Mesendoderm (in vitro differentiated cells): ENCODE data around the gene C20orf96.

Source experiments
- DNase-seq: peaks from one replicate; pipeline ENCODE4 v3.0.0; 2013
- H2AK5ac ChIP-seq: 2 replicates; pipeline ENCODE4 v1.6.1; 2013; ENCODE audit warnings: low read length, inconsistent platforms
- H2BK120ac ChIP-seq: 2 replicates; pipeline ENCODE4 v1.6.1; 2013; ENCODE audit warnings: low read depth, mild to moderate bottlenecking, low read length, moderate library complexity, mixed read lengths
- H2BK15ac ChIP-seq: replicated peaks from 2 replicates; pipeline ENCODE4 v1.6.1; 2013; ENCODE audit warnings: low read depth, mild to moderate bottlenecking, moderate library complexity
- H2BK5ac ChIP-seq: 2 replicates; pipeline ENCODE4 v1.6.1; 2013; ENCODE audit warnings: low read length, inconsistent platforms
- H3K18ac ChIP-seq: 2 replicates; pipeline ENCODE4 v1.6.1; 2013; ENCODE audit warnings: mild to moderate bottlenecking, low read length, mixed read lengths
- H3K23ac ChIP-seq: one replicate; pipeline ENCODE4 v1.6.1; 2013; ENCODE audit warnings: low read length
- H3K27ac ChIP-seq: 2 replicates; pipeline ENCODE4 v1.5.1; 2013; ENCODE audit warnings: low read depth, mild to moderate bottlenecking, inconsistent platforms, low read length, moderate library complexity
- H3K27me3 ChIP-seq: 2 replicates; pipeline ENCODE4 v1.6.1; 2013; ENCODE audit warnings: low read length, control low read depth, mild to moderate bottlenecking, inconsistent platforms; ENCODE audit not compliant: insufficient read depth, poor library complexity
- H3K36me3 ChIP-seq: 2 replicates; pipeline ENCODE4 v1.6.1; 2013; ENCODE audit warnings: low read length, inconsistent platforms; ENCODE audit not compliant: control insufficient read depth, insufficient read depth
- H3K4ac ChIP-seq: one replicate; pipeline ENCODE4 v1.6.1; 2013; ENCODE audit warnings: low read depth, mild to moderate bottlenecking, low read length, moderate library complexity
- H3K4me1 ChIP-seq: 2 replicates; pipeline ENCODE4 v1.6.1; 2013; ENCODE audit warnings: low read depth, low read length, inconsistent platforms; ENCODE audit not compliant: control insufficient read depth
- H3K4me2 ChIP-seq: 2 replicates; pipeline ENCODE4 v1.6.1; 2013; ENCODE audit warnings: low read length
- H3K4me3 ChIP-seq: 2 replicates; pipeline ENCODE4 v1.5.1; 2013; ENCODE audit warnings: mild to moderate bottlenecking, low read length
- H3K56ac ChIP-seq: one replicate; pipeline ENCODE4 v1.6.1; 2013; ENCODE audit warnings: low read length
- H3K79me1 ChIP-seq: 2 replicates; pipeline ENCODE4 v1.6.1; 2013; ENCODE audit warnings: low read length, inconsistent platforms
- H3K79me2 ChIP-seq: 2 replicates; pipeline ENCODE4 v1.6.1; 2013; ENCODE audit warnings: mild to moderate bottlenecking, low read length; ENCODE audit not compliant: control insufficient read depth, insufficient read depth
- H3K9ac ChIP-seq: 2 replicates; pipeline ENCODE4 v1.6.1; 2013; ENCODE audit warnings: low read length, inconsistent platforms
- H4K5ac ChIP-seq: one replicate; pipeline ENCODE4 v1.6.1; 2013; ENCODE audit warnings: low read length
- H4K8ac ChIP-seq: one replicate; pipeline ENCODE4 v1.6.1; 2013; ENCODE audit warnings: low read depth, mild to moderate bottlenecking, control low read depth, low read length, moderate library complexity
- WGBS: extraction: QIAGEN DNeasy Blood & Tissue Kit; methylation state at CpG from one replicate; pipeline ENCODE4 v1.1.7; 2013; ENCODE audit warnings: low lambda C conversion rate, missing lambda C conversion rate; ENCODE audit not compliant: insufficient coverage; ENCODE audit errors: extremely low coverage; 5-methylcytosine and 5-hydroxymethylcytosine counted together

C20orf96 gene

GRCh38 chr20:312866-313265, 22.3 kb upstream of the C20orf96 start:
- Histone ChIP-seq H3K4me1 (peaks cover 2% of the 10 kb centered on the region), H2BK15ac (no peak overlapping the region), H3K9ac (no peak overlapping the region), H2BK5ac (no peak overlapping the region), H3K18ac (no peak overlapping the region), H3K79me2 (no peaks in the 10 kb centered on the region), H3K23ac (no peak overlapping the region), H2AK5ac (no peak overlapping the region), H3K79me1 (no peaks in the 10 kb centered on the region), H4K8ac (no peak overlapping the region), H3K4me2 (no peak overlapping the region), H3K36me3 (no peaks in the 10 kb centered on the region), H3K4ac (no peak overlapping the region), H3K27me3 (no peaks in the 10 kb centered on the region), H3K56ac (no peak overlapping the region), H3K4me3 (no peak overlapping the region), H4K5ac (no peak overlapping the region), H2BK120ac (no peak overlapping the region), H3K27ac (no peak overlapping the region)
- no peak for DNase-seq
- no CpG with 5 or more reads among the region's 1 CpG for WGBS

- no peak for DNase-seq
- Histone ChIP-seq H3K23ac (no peak overlapping the region), H2BK5ac (no peak overlapping the region), H3K4me3 (no peak overlapping the region), H3K4ac (no peak overlapping the region), H4K8ac (no peak overlapping the region), H3K79me2 (no peaks in the 10 kb centered on the region), H3K9ac (no peak overlapping the region), H3K4me1 (peaks cover 2% of the 10 kb centered on the region), H2BK15ac (no peak overlapping the region), H3K56ac (no peak overlapping the region), H3K27ac (no peak overlapping the region), H3K27me3 (no peaks in the 10 kb centered on the region), H3K36me3 (no peaks in the 10 kb centered on the region), H2AK5ac (no peak overlapping the region), H3K4me2 (no peak overlapping the region), H3K79me1 (no peaks in the 10 kb centered on the region), H2BK120ac (no peak overlapping the region), H4K5ac (no peak overlapping the region), H3K18ac (no peak overlapping the region)
- WGBS, result no CpG with 5 or more reads among the region's 8 CpGs
Measured at GRCh38 chr20:312067-312466, 21.5 kb upstream of the C20orf96 start.

- no peak overlapping the region for H3K23ac ChIP-seq
- H3K79me1 ChIP-seq, result no peaks in the 10 kb centered on the region
- DNase-seq, result no peak
- H3K27me3 ChIP-seq, result no peaks in the 10 kb centered on the region
- WGBS, result no CpG with 5 or more reads among the region's 7 CpGs
- H3K56ac ChIP-seq, result no peak overlapping the region
- H3K27ac ChIP-seq, result no peak overlapping the region
- H3K36me3 ChIP-seq, result no peaks in the 10 kb centered on the region
- H4K8ac ChIP-seq, result no peak overlapping the region
- H2AK5ac ChIP-seq, result no peak overlapping the region
- H2BK5ac ChIP-seq, result no peak overlapping the region
- no peak overlapping the region for H2BK15ac ChIP-seq
- peaks cover 2% of the 10 kb centered on the region for H3K4me1 ChIP-seq
- H3K18ac ChIP-seq, result no peak overlapping the region
- H3K4me3 ChIP-seq, result no peak overlapping the region
- no peak overlapping the region for H3K4ac ChIP-seq
- H3K9ac ChIP-seq, result no peak overlapping the region
- H4K5ac ChIP-seq, result no peak overlapping the region
- H3K4me2 ChIP-seq, result no peak overlapping the region
- H3K79me2 ChIP-seq, result no peaks in the 10 kb centered on the region
- no peak overlapping the region for H2BK120ac ChIP-seq
Measured at GRCh38 chr20:311609-312008, 21.1 kb upstream of the C20orf96 start.

GRCh38 chr20:310645-311044, 20.1 kb upstream of the C20orf96 start:
- H3K56ac ChIP-seq, result no peak overlapping the region
- no peak overlapping the region for H3K4me2 ChIP-seq
- H2BK5ac ChIP-seq, result no peak overlapping the region
- no peaks in the 10 kb centered on the region for H3K79me2 ChIP-seq
- no peaks in the 10 kb centered on the region for H3K79me1 ChIP-seq
- DNase-seq, result no peak
- H2BK120ac ChIP-seq, result no peak overlapping the region
- peaks cover 2% of the 10 kb centered on the region for H3K4me1 ChIP-seq
- H3K27me3 ChIP-seq, result no peaks in the 10 kb centered on the region
- H2BK15ac ChIP-seq, result no peak overlapping the region
- no peak overlapping the region for H3K4me3 ChIP-seq
- WGBS, result no CpG with 5 or more reads among the region's 7 CpGs
- no peaks in the 10 kb centered on the region for H3K36me3 ChIP-seq
- H4K5ac ChIP-seq, result no peak overlapping the region
- no peak overlapping the region for H3K23ac ChIP-seq
- no peak overlapping the region for H3K27ac ChIP-seq
- H3K9ac ChIP-seq, result no peak overlapping the region
- no peak overlapping the region for H3K18ac ChIP-seq
- H3K4ac ChIP-seq, result no peak overlapping the region
- no peak overlapping the region for H2AK5ac ChIP-seq
- H4K8ac ChIP-seq, result no peak overlapping the region

GRCh38 chr20:309841-310644, 19.5 kb upstream of the C20orf96 start:
- peak; percentile 100 for DNase-seq
- Histone ChIP-seq H3K79me1 (no peaks in the 10 kb centered on the region), H3K56ac (peak overlapping the region; percentile 81), H3K79me2 (no peaks in the 10 kb centered on the region), H2BK5ac (peak overlapping the region; percentile 47), H3K27me3 (no peaks in the 10 kb centered on the region), H4K8ac (no peak overlapping the region), H3K36me3 (no peaks in the 10 kb centered on the region), H3K4ac (no peak overlapping the region), H3K4me2 (peak overlapping the region; percentile 51), H3K9ac (peak overlapping the region; percentile 66), H2AK5ac (no peak overlapping the region), H2BK120ac (no peak overlapping the region), H3K23ac (no peak overlapping the region), H3K18ac (peak overlapping the region; percentile 53), H3K4me1 (peaks cover 2% of the 10 kb centered on the region), H3K4me3 (peak overlapping the region; percentile 9), H3K27ac (peak overlapping the region; percentile 72), H2BK15ac (peak overlapping the region; percentile 7), H4K5ac (no peak overlapping the region)
- WGBS, result no CpG with 5 or more reads among the region's 31 CpGs
